Ascending aorta (tissue), 2 donors: ENCODE results near the gene ATP10A. TPM values are rescaled to one million over a fixed set of nuclear protein-coding genes. Genes with fewer than 3 reads are reported as not detected.

Experiments
- DNase-seq, 2 donors: peaks; one replicate each; pipeline ENCODE4 v3.0.0-alpha.2; 2019; ENCODE audit warnings: low spot score in 2 of 2
- H3K27ac ChIP-seq, 2 donors: fragments of 200-600 bp; sonication (generic); one replicate each; pipeline ENCODE4 v1.5.1; 2016 to 2017; ENCODE audit warnings: mild to moderate bottlenecking in 1 of 2
- H3K27me3 ChIP-seq: fragments of 200-600 bp; sonication (generic); one replicate; pipeline ENCODE4 v1.5.1; 2017
- H3K36me3 ChIP-seq, 2 donors: fragments of 200-600 bp; sonication (generic); one replicate each; pipeline ENCODE4 v1.5.1; 2016
- H3K4me1 ChIP-seq, 2 donors: fragments of 200-600 bp; sonication (generic); one replicate each; pipeline ENCODE4 v1.5.1; 2016 to 2017; ENCODE audit warnings: mild to moderate bottlenecking in 1 of 2
- H3K4me3 ChIP-seq, 2 donors: fragments of 200-600 bp; sonication (generic); one replicate each; pipeline ENCODE4 v1.5.1; 2016 to 2017; ENCODE audit warnings: mild to moderate bottlenecking in 1 of 2
- H3K9me3 ChIP-seq, 2 donors: fragments of 200-600 bp; sonication (generic); one replicate each; pipeline ENCODE4 v1.5.1; 2016
- intact Hi-C: fragments of 100-400 bp; cut with DNase I; formaldehyde crosslinking; loops from one replicate; pipeline ENCODE4 v1.15.1; 2023
- total RNA-seq: library from RNA; depleted of rRNA; stranded (reverse); fragments of >200 nt; gene quantifications from one replicate; pipeline ENCODE4 v1.1.0, GENCODE V29; 2016
- TF ChIP-seq, protein P1 (sequence below), 3 experiments: fragments of 200-600 bp in 2 of 3; fragments of 450-650 bp in 1 of 3; sonication (generic) in 2 of 3; IDR thresholded peaks; one replicate each; pipeline ENCODE4 v1.5.1; 2016 to 2019; ENCODE audit warnings: antibody characterized with exemption in 3 of 3, mild to moderate bottlenecking in 1 of 3, moderate library complexity in 1 of 3

The ATP10A gene
- total RNA-seq, 1 donor from 2014 or later = 26.7 TPM

DNA sequence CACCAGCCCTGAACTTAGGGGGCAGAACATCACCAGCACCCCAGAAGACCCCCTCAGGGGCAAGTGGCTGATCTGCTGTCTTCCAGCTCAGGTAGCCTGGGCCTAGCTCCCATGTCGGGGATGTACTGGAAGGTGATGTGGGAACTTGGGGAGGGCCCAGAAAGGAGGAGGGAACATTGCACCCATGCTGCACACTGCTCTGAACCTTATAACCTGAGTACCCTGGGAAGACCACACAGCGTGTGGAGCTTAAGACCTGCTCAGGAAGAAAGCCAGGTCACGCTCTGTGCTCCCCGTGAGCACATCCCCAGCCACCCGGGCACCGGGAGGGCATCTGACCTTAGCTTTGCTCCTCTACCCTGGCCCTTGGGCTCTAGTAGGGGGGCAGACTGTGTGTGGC lies 159.4 kb downstream of the ATP10A start:
- H3K4me1 ChIP-seq = no peaks in the 10 kb centered on the region
- H3K27me3 ChIP-seq = no peaks in the 10 kb centered on the region
- no peak for DNase-seq
- TF ChIP-seq, protein P1, sequence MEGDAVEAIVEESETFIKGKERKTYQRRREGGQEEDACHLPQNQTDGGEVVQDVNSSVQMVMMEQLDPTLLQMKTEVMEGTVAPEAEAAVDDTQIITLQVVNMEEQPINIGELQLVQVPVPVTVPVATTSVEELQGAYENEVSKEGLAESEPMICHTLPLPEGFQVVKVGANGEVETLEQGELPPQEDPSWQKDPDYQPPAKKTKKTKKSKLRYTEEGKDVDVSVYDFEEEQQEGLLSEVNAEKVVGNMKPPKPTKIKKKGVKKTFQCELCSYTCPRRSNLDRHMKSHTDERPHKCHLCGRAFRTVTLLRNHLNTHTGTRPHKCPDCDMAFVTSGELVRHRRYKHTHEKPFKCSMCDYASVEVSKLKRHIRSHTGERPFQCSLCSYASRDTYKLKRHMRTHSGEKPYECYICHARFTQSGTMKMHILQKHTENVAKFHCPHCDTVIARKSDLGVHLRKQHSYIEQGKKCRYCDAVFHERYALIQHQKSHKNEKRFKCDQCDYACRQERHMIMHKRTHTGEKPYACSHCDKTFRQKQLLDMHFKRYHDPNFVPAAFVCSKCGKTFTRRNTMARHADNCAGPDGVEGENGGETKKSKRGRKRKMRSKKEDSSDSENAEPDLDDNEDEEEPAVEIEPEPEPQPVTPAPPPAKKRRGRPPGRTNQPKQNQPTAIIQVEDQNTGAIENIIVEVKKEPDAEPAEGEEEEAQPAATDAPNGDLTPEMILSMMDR (IDR thresholded peaks at IDR 0.05) = no peak
- H3K36me3 ChIP-seq = peaks cover 32 to 65% of the 10 kb centered on the region in 2 donors
- no peak overlapping the region for H3K4me3 ChIP-seq
- H3K9me3 ChIP-seq = no peaks in the 10 kb centered on the region
- intact Hi-C loops = no loop called here
- no peak overlapping the region for H3K27ac ChIP-seq

DNA sequence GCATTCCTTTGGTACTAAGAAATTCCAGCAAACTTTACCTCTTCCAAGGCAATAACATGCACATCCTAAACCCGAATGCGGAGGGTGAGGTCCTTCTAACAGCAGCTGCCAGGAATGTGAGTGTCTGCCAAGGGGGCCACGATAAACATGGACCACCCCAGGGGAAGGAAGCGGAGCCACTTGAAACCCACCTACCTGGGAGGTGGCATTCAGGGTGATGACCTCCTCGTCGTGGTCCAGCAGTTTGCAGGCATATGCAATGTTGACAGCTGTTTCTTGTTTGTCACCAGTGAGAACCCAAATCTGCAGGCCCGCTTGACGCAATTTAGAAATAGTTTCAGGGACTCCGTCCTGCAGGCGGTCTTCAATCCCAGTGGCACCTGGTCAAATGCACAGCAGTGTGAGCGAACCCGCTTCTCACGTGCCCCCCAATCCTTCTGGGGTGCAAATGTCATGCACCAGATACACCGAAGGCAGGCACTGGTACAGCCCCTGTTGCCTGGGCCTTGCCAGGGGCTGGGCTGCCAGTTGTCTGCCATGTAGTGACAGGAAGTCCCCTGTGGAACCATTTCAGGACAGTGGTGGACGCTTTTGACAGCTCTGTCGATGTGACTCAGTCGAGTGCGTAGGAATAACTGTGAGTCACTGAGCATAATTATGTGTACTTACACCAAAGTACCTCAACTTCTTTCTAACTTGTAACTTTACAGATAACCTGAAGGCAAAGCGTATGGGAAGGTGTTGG lies 161.2 kb downstream of the ATP10A start:
- peaks cover 32 to 61% of the 10 kb centered on the region in 2 donors for H3K36me3 ChIP-seq
- no peaks in the 10 kb centered on the region for H3K4me1 ChIP-seq
- no peaks in the 10 kb centered on the region for H3K27me3 ChIP-seq
- H3K4me3 ChIP-seq = no peak overlapping the region
- no peak overlapping the region for H3K27ac ChIP-seq
- no peaks in the 10 kb centered on the region for H3K9me3 ChIP-seq
- intact Hi-C loops = no loop called here
- no peak for DNase-seq
- TF ChIP-seq, protein P1 (IDR thresholded peaks at IDR 0.05) = no peak

DNA sequence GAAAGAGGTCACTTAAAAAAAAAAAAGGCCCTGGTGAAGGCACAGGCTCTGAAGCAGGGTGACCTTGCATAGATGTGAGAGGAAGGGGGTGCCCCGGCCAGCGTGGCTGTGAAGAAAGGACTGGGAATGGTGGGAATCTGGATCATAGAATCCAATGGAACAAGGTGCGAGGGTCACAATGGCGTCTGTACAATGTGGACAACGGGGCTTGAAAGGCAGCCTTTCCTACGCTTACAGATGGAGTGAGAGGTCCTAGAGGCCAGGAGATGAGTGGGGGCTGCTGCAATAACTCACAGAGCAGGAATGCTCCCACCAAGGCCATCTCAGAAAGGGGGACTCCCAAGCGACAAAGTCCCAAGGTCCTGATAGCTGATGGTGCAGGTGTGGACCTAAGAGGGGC lies 162.2 kb downstream of the ATP10A start:
- DNase-seq = no peak

DNA sequence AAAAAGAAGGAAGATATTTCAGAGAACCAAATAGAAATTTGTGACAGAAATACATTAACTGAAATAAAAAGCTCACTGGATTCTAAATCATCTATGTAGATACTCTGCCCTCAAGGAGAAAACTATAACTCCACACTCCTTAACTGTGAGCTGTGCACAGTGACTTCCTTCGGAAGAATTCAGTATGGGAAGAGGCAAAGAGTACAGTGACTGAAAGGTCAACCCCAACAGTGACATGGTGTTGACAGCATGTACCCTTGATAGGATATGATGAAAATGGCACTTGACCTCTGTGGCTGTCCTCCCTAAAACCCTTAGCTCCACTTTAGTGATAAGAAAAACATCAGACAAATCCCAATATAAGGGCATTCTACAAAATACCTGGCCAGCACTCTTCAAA lies 165.5 kb downstream of the ATP10A start:
- Histone ChIP-seq H3K9me3 (no peaks in the 10 kb centered on the region), H3K36me3 (peaks cover 54 to 69% of the 10 kb centered on the region in 2 donors), H3K27ac (no peak overlapping the region), H3K4me1 (peaks cover 0 to 4% of the 10 kb centered on the region in 2 donors), H3K4me3 (no peak overlapping the region), H3K27me3 (no peaks in the 10 kb centered on the region)
- intact Hi-C loops = loop anchor here (10.0 kb wide), 1 partner anchor 567 kb away; no protein-coding TSS in a partner anchor
- TF ChIP-seq, protein P1 (IDR thresholded peaks at IDR 0.05) = no peak
- DNase-seq = no peak

More for the DNA sequence above, 162.2 kb downstream of the ATP10A start:
- TF ChIP-seq, protein P1 (IDR thresholded peaks at IDR 0.05) = no peak
- H3K27ac ChIP-seq = no peak overlapping the region
- no peaks in the 10 kb centered on the region for H3K9me3 ChIP-seq
- no peaks in the 10 kb centered on the region for H3K4me1 ChIP-seq
- H3K4me3 ChIP-seq = no peak overlapping the region
- intact Hi-C loops = no loop called here
- H3K36me3 ChIP-seq = peaks cover 31 to 62% of the 10 kb centered on the region in 2 donors
- no peaks in the 10 kb centered on the region for H3K27me3 ChIP-seq

DNA sequence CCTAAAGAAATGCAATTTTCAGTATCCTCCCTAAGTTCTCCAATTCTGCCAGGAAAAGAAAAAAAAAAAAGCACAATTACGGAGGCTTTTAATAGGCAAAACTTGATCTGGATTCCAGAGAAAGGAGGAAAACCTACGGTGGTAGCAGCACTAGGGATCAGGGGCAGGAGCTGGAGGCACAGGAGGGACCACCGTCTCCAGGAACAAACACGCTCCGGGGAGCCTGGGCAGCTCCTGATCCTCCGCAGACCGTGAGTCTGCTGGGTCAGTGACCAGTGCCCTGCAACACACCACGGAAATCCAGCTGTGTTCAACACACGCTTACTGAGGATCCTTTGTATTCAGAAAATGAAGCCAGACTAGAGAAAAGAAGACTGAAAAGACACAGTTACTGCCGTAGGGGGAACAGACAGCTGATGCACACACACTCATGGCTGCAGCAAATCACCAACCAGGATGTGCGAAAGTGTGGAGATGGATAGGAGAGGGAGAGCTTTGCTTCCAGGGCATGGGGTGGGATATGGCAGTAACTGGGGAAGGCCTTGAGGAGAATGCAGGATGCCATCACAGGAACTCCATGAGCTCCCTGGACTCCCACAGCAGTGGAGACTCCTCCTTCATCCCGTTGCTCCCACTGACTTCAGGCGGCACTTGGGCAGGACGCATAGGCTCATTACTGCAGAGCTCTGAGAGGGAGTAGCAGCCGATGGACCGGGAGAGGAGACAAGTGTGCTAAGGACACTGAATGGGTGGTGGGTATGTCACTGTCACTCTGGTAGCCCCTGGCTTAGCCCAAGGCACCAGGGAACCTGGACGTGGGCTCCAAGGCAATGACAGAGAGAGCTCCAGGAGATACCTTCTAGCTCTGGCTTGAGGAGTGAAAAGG lies 167.0 kb downstream of the ATP10A start:
- no peak for DNase-seq
- intact Hi-C loops = loop anchor here (10.0 kb wide), 1 partner anchor 569 kb away; no protein-coding TSS in a partner anchor
- TF ChIP-seq, protein P1 (IDR thresholded peaks at IDR 0.05) = no peak

More for the DNA sequence above, 167.0 kb downstream of the ATP10A start:
- no peak overlapping the region for H3K4me3 ChIP-seq
- H3K36me3 ChIP-seq = peaks cover 44 to 63% of the 10 kb centered on the region in 2 donors
- H3K27me3 ChIP-seq = no peaks in the 10 kb centered on the region
- no peaks in the 10 kb centered on the region for H3K9me3 ChIP-seq
- H3K4me1 ChIP-seq = peaks cover 0 to 14% of the 10 kb centered on the region in 2 donors
- no peak overlapping the region for H3K27ac ChIP-seq
